ENCODE data around the gene INPP5A.
A peak's percentile ranks its signal among the peaks of the same experiment; 100 is the strongest.

Gene INPP5A

GRCh38 chr10:132533571-132534260 is 3.9 kb upstream of the INPP5A start:
- ATAC-seq (ENCODE audit: low read depth) (no peak), DNase-seq (ENCODE audit: low spot score in 2 of 2) (no peak)
- H3K4me1 Mint-ChIP-seq: peaks cover 14% of the 10 kb centered on the region
- H3K27ac Mint-ChIP-seq: no peak overlapping the region
- no peak overlapping the region for H3K4me3 Mint-ChIP-seq
- H3K27me3 Mint-ChIP-seq: peaks cover 2% of the 10 kb centered on the region
- peaks cover 4% of the 10 kb centered on the region for H3K36me3 Mint-ChIP-seq
- H3K9me3 Mint-ChIP-seq: peaks cover 6% of the 10 kb centered on the region

GRCh38 chr10:132534391-132535064 is 3.1 kb upstream of the INPP5A start:
- no peak overlapping the region for H3K27ac Mint-ChIP-seq
- no peak for ATAC-seq (ENCODE audit: low read depth)
- H3K4me3 Mint-ChIP-seq: no peak overlapping the region
- peaks cover 6% of the 10 kb centered on the region for H3K9me3 Mint-ChIP-seq
- H3K4me1 Mint-ChIP-seq: peaks cover 19% of the 10 kb centered on the region
- peaks cover 4% of the 10 kb centered on the region for H3K36me3 Mint-ChIP-seq
- peaks cover 2% of the 10 kb centered on the region for H3K27me3 Mint-ChIP-seq
- DNase-seq (ENCODE audit: low spot score in 2 of 2): no peak

- Mint-ChIP-seq H3K27ac (no peak overlapping the region), H3K9me3 (peaks cover 4% of the 10 kb centered on the region), H3K4me3 (peak overlapping the region; percentile 35), H3K27me3 (peaks cover 1% of the 10 kb centered on the region), H3K36me3 (peaks cover 4% of the 10 kb centered on the region), H3K4me1 (peaks cover 25% of the 10 kb centered on the region)
- DNase-seq (ENCODE audit: low spot score in 2 of 2) (no peak), ATAC-seq (ENCODE audit: low read depth) (no peak)
These were observed 2.4 kb upstream of the INPP5A start for GRCh38 chr10:132535065-132535651.

DNA sequence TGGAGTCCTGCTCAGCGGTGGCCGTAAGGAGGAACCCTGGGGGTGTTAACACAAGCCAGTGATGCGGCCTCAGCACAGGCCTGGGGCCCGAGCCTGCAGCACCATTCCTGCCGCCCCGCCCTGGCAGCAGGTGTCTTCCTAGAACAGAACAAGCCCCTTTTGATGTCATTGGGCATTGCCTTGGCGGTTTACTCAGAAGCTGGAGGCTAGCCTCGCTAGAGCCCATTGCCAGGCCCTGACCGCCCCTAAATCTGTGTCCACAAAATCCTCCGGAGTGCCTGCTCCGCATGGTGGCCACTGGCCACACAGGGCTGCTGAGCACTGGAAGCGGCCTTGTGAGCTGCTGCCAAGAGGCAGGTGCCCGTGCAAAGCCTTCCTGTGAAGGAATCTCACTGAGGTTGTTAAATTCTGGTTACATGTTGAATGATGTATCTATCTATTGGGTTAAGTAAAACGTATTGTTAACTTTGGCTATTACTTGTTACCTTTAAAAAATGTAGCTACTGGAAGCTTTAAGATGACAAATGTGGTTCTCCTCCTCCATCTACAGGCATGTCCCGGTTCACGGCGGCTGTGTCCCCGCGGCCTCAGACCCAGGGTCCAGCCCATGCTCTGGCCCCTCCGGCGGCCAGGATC is 1.2 kb upstream of the INPP5A start:
- H3K4me3 Mint-ChIP-seq: peak overlapping the region; percentile 71
- peaks cover 6% of the 10 kb centered on the region for H3K36me3 Mint-ChIP-seq

DNA sequence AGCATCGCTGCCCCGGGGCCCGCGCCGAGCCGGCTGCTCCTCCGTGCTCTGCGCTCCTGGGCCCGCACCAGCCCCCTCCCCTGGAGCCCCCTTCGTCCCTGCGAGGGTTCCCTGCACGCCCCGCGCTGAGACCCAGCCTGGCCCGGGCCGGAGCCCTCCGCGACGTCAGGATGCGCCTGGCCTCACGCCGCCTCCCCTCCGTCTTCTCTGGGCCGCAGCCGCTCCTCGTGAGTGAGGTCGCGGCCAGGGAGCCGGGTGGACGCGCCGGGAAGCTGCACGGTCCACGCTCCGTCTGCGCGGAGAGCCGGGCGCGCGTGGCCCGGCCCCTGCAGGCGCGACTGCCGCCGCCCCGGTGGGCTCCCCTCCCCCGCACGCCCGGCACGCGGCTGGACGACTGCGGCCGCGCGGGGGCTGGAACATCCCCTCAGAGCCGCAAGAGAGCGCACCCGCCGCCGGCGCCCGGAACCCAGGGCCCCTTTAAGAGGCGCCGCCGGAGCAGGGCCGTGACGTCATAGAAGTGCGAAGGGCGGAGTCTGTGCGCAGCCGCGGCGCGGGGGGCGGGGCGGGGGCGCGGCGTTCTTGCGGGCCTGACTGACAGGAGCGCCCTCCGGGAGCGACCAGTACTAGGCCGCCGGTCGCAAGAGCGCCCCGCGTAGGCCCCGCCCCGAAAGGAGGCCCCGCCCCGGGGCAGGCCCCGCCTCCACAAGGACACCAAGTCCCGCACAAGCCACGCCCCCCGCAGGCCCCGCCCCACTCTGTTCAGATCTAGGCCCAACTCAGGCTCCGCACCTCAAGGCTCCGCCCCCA is 507 bp upstream of the INPP5A start:
- Mint-ChIP-seq H3K27me3 (no peaks in the 10 kb centered on the region), H3K27ac (peak overlapping the region; percentile 62), H3K4me1 (peaks cover 40% of the 10 kb centered on the region), H3K9me3 (no peaks in the 10 kb centered on the region), H3K4me3 (peak overlapping the region; percentile 71), H3K36me3 (peaks cover 3% of the 10 kb centered on the region)
- peak; percentile 100 for DNase-seq (ENCODE audit: low spot score in 2 of 2)
- peak; percentile 75 for ATAC-seq (ENCODE audit: low read depth)

More for the DNA sequence above, 1.2 kb upstream of the INPP5A start:
- Mint-ChIP-seq H3K4me1 (peaks cover 35% of the 10 kb centered on the region), H3K27me3 (no peaks in the 10 kb centered on the region), H3K27ac (no peak overlapping the region), H3K9me3 (peaks cover 3% of the 10 kb centered on the region)
- no peak for ATAC-seq (ENCODE audit: low read depth)
- DNase-seq (ENCODE audit: low spot score in 2 of 2): no peak

GRCh38 chr10:132538031-132538789 is 623 bp downstream of the INPP5A start:
- DNase-seq (ENCODE audit: low spot score in 2 of 2) (no peak), ATAC-seq (ENCODE audit: low read depth) (no peak)
- Mint-ChIP-seq H3K4me3 (peak overlapping the region; percentile 93), H3K27ac (peak overlapping the region; percentile 94), H3K4me1 (peaks cover 44% of the 10 kb centered on the region), H3K9me3 (no peaks in the 10 kb centered on the region), H3K27me3 (no peaks in the 10 kb centered on the region), H3K36me3 (peaks cover 5% of the 10 kb centered on the region)

DNA sequence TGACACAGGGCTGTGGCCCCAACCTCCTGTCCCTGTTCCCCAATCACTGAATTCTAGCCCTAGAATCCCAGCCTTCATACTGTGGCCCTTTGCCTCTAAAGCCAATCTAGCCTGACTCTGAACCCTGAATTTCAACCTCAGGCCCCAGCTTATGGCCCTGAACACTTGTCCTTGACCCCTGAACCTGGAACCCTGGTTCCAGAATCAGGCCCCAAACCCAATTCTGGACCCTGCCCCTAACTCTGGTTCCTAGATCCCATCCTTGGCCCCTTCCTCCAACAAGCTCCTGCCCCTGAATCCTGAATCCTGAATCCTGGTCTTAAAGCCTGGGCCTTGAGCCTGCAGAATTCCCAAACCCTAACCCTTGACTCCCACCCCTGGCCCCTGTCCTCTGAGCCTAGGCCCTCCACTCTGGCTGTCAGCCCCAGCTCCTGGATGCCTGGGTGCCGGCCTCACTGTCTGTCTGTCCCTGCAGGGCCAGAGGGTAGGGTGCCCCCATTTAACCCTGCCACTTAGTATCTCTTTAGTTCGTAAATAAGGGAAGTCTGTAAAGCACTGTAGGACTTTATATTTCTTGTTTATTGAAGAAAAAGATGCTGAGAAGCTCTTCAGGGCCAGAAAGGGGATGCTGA is 1.3 kb downstream of the INPP5A start:
- DNase-seq (ENCODE audit: low spot score in 2 of 2) (no peak), ATAC-seq (ENCODE audit: low read depth) (no peak)
- H3K27ac Mint-ChIP-seq: peak overlapping the region; percentile 94
- H3K4me3 Mint-ChIP-seq: peak overlapping the region; percentile 93
- H3K36me3 Mint-ChIP-seq: peaks cover 5% of the 10 kb centered on the region
- H3K27me3 Mint-ChIP-seq: no peaks in the 10 kb centered on the region
- H3K9me3 Mint-ChIP-seq: no peaks in the 10 kb centered on the region
- peaks cover 48% of the 10 kb centered on the region for H3K4me1 Mint-ChIP-seq

DNA sequence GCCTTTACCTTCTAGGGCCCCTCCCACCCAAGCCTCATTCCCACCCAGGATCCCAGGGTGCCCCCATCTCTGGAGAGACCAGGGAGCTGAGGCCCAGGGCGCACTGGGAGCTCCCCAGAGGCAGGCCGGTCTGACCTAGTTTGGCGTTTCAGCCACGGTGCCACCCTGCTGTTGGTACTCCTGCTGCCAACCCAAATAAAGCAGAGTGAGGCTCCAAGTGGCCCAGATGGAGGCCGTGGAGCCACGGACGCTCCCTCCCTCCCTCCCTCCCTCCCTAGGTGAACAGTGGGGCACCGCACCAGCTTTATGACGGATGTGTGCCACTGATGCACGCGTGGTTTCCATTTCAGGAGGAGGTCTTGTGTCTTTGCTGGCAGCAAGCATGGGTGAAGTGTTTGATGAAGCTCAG is 1.8 kb downstream of the INPP5A start:
- Mint-ChIP-seq H3K27me3 (no peaks in the 10 kb centered on the region), H3K27ac (peak overlapping the region; percentile 94), H3K9me3 (no peaks in the 10 kb centered on the region), H3K4me1 (peaks cover 52% of the 10 kb centered on the region), H3K36me3 (peaks cover 5% of the 10 kb centered on the region), H3K4me3 (peak overlapping the region; percentile 93)
- ATAC-seq (ENCODE audit: low read depth): no peak
- DNase-seq (ENCODE audit: low spot score in 2 of 2): no peak

- no peak for DNase-seq (ENCODE audit: low spot score in 2 of 2)
- no peaks in the 10 kb centered on the region for H3K9me3 Mint-ChIP-seq
- no peak for ATAC-seq (ENCODE audit: low read depth)
- peaks cover 54% of the 10 kb centered on the region for H3K4me1 Mint-ChIP-seq
- peak overlapping the region; percentile 94 for H3K27ac Mint-ChIP-seq
- H3K27me3 Mint-ChIP-seq: no peaks in the 10 kb centered on the region
- peak overlapping the region; percentile 60 for H3K4me3 Mint-ChIP-seq
- H3K36me3 Mint-ChIP-seq: peaks cover 6% of the 10 kb centered on the region
These were observed 2.3 kb downstream of the INPP5A start for GRCh38 chr10:132539894-132540293.

GRCh38 chr10:132540456-132540855 is 2.9 kb downstream of the INPP5A start:
- Mint-ChIP-seq H3K4me1 (peaks cover 50% of the 10 kb centered on the region), H3K4me3 (peak overlapping the region; percentile 60), H3K27me3 (no peaks in the 10 kb centered on the region), H3K36me3 (peaks cover 6% of the 10 kb centered on the region), H3K9me3 (no peaks in the 10 kb centered on the region), H3K27ac (peak overlapping the region; percentile 94)
- ATAC-seq (ENCODE audit: low read depth): no peak
- no peak for DNase-seq (ENCODE audit: low spot score in 2 of 2)

DNA sequence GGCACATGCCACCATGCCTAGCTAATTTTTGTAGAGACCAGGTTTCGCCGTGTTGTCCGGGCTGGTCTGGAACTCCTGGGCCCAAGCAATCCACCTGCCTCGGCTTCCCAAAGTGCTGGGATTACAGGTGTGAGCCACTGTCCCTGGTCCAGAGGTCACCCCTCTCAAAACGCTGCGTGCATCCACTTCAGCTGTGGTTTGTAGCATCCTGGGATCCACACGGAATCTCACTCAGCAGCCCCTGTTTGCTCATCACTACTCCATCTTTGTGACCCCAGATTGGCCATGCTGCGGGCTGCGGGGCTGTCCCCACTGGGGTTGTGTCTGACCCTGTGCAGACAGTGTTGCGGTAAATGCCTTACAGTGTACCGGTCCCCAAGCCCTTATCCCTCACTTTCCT is 3.5 kb downstream of the INPP5A start:
- peaks cover 53% of the 10 kb centered on the region for H3K4me1 Mint-ChIP-seq
- peak overlapping the region; percentile 94 for H3K27ac Mint-ChIP-seq
- H3K9me3 Mint-ChIP-seq: no peaks in the 10 kb centered on the region
- DNase-seq (ENCODE audit: low spot score in 2 of 2) (no peak), ATAC-seq (ENCODE audit: low read depth) (no peak)
- peaks cover 6% of the 10 kb centered on the region for H3K36me3 Mint-ChIP-seq
- H3K27me3 Mint-ChIP-seq: no peaks in the 10 kb centered on the region
- peak overlapping the region; percentile 30 for H3K4me3 Mint-ChIP-seq

- no peak for DNase-seq (ENCODE audit: low spot score in 2 of 2)
- H3K36me3 Mint-ChIP-seq: peaks cover 6% of the 10 kb centered on the region
- peak overlapping the region; percentile 30 for H3K4me3 Mint-ChIP-seq
- no peaks in the 10 kb centered on the region for H3K27me3 Mint-ChIP-seq
- H3K27ac Mint-ChIP-seq: peak overlapping the region; percentile 43
- H3K4me1 Mint-ChIP-seq: peaks cover 56% of the 10 kb centered on the region
- no peak for ATAC-seq (ENCODE audit: low read depth)
- H3K9me3 Mint-ChIP-seq: no peaks in the 10 kb centered on the region
These were observed 4.0 kb downstream of the INPP5A start for GRCh38 chr10:132541601-132542011.
